Measurements from ENCODE around the gene COL5A3. TPM values are rescaled to one million over a fixed set of nuclear protein-coding genes. Genes with fewer than 3 reads are reported as not detected.
"Not testable (repeated sequence)": the region's sequence is repeated elsewhere in the genome, so short reads cannot be mapped to it uniquely, and the experiment has no call there.

The COL5A3 gene
- total RNA-seq, 1 experiment from 2014 or later, result not detected

DNA sequence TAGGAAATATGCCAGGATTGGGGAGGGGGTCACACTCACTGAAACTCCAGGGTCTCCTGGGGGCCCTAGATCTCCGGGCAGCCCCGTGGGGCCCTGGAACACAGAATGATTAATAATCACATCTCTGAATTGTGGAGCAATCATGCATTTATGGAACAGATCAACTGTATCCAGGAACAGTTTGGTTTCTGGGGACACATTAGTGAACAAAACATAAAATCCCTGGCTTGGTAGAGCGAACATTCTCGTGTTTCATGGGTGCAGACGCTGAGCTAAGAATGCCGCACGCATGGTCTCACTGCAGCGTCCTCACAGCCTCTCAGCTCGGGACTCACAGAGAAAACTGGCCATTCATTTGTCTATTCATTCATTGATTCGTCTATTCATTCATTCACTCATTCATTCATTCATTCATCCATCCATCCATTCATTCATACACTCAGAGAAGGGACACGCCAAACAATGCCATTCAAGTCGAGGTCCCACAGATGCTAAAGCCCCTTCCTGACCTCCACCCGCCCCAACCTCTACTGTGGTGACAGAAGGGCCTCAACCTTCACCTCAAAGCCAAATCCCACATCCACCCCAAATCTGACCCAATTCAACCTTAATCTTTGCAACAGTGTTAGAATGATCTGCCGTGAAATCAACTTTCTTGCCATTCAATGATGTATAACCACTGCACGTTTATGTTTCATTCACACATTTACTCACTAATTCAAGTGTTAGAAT is 39.0 kb downstream of the COL5A3 start:
- DNase-seq (ENCODE audit: low spot score), result no peak

- no peak for DNase-seq (ENCODE audit: low spot score)
These were observed 39.8 kb downstream of the COL5A3 start for GRCh38 chr19:9970481-9970880.

DNA sequence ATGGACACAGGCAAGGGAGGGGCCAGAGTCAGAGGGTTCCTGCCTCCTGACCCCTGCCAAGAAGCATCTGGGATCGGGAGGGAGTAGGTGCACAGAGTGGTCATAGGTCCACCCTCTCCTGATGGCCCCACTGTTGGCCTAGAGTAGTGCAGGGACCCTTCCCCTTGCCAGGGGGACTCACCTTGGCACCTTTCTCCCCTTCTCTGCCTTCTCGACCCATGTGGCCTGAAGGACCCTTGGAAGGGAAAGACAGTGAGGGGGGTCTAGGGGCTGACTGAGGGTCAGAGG is 40.7 kb downstream of the COL5A3 start:
- DNase-seq (ENCODE audit: low spot score), result no peak

DNA sequence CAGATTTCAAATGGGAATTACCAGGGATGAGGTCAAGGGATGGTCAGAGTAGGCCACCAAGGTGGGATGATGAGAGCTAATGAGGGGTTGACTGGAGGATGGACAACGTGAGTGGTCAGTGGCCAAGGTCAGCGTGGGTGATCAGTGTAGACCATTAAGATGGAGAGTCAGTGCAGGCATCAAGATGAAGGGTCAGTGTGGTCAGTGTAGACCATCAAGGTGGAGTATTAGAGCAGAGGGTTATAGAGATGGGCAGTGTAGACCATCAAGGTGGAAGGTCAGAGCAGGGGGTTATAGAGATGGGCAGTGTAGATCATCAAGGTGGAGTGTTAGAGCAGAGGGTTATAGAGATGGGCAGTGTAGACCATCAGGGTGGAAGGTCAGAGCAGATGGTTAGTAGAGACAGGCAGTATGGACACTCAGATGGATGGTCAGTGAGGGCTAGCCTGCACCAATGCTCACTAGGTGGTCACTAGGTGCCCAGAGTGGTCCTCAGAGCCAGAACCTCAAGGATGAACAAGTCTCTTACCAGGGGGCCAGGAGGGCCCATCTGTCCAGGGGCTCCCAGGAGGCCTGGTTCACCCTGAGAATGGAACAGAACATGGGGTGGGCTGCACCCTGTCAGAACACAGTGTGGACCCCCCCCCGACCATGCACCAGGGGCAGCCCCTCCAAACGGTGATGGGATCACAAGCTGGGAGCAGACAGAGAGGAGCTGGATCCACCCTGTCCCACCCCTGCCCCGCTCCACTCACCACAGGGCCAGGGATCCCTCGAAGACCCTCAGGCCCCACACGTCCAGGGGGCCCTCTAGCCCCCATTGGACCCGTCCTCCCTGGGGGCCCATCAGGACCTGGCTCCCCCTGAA is 41.2 kb downstream of the COL5A3 start:
- no peak for DNase-seq (ENCODE audit: low spot score)

DNA sequence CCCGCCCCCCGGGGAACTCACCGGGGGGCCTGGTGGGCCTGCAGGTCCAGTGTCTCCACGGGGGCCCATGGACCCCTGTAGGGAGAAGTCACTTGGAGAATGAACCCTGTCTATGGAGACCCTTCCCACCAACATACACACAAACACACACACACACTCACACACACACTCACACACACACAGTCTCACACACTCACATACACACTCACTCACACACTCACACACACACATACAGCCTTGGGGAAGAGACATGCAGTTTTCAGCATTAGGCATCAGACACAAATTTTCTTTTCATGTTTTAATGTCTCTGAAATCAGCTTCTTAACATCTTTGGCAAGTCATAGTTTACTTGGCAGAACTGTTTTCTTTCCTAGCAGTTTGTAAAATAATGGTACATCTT is 43.0 kb downstream of the COL5A3 start:
- DNase-seq (ENCODE audit: low spot score), result no peak

DNA sequence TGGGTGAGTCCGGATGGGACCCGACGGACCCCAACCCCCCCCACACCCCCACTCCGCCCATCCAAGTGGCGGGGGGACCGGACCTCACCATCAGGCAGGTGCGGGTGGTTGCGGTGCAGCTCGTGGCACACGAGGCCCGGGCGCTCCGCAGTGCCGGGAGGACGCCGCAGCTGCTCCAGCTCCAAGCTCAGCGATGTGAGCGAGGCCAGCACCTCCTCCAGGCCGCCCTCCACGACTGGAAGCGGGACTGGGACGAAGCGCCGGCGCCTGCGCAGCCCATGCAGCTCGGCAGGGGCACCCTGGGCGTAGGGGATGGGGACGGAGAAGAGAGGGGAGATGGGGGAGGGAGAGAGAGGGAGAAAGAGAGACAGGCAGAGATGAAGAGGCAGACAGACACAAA is 43.9 kb downstream of the COL5A3 start:
- no peak for DNase-seq (ENCODE audit: low spot score)

DNA sequence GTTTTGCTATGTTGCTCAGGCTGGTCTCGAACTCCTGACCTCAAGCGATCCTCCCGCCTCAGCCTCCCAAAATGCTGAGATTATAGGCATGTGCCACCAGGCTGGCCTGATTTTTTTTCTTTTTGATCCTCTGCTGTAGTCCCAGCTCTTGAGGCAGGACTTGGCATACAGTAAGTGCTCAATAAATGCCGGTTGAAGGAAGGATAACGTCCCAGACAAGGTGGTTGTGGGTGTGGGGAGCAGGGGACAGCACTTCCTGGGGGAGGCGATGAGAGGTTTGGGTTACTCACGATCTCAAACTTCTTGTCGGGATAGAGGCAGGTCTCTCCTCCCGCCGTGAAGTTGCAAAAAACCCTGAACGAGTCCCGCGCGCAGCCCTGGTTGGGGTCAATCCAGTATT is 44.3 kb downstream of the COL5A3 start:
- no peak for DNase-seq (ENCODE audit: low spot score)

DNA sequence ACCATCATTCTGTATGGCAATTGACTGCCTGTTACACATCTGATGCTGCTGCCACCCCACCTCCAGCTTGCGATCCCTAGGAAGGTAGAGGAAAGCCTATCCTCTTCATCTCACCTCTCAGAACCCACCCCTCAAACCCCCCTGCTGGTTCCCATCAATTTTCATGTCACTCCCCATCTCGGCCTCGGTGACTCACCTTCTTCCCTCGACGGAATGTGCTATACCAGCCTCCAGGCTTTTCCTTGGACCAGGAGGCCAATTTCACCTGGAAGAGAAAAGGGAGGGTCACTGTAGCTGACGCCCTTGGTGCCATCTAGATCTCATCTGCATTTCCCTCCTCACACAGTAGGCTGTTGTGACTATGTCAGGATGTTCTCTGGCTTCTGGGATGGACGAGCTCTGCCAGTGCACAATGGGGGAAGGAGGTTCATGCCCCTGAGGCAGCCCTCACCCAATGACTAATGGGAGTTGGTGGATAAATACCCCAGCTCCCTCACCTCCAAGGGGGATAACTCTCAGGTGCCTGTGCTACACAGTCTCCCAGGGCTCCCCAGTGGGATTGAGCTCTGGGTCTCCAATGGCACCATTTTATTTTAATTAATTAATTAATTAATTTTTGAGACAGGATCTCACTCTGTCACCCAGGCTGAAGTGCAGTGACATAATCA is 47.5 kb downstream of the COL5A3 start:
- DNase-seq (ENCODE audit: low spot score), result no peak

DNA sequence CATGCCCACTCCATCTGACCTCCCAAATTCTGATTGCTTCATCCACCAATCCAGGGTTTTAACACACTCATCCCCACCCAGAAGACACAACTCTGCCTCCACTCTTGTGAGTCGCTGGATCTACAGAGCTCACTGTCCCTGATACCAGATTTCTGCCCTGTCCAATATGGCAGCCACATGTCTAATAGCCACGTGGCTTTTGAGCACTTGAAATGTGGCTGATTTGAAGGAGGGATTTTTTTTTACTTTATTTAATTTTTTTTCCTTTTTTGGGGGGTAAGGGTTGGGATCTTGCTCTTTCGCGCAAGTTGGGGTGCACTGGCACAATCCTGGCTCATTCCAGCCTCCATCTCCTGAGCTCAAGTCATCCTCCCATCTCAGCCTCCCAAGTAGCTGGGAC is 49.2 kb downstream of the COL5A3 start:
- no peak for DNase-seq (ENCODE audit: low spot score)

GRCh38 chr19:9958379-9958821 is 51.9 kb downstream of the COL5A3 start:
- no peak for DNase-seq (ENCODE audit: low spot score)

DNA sequence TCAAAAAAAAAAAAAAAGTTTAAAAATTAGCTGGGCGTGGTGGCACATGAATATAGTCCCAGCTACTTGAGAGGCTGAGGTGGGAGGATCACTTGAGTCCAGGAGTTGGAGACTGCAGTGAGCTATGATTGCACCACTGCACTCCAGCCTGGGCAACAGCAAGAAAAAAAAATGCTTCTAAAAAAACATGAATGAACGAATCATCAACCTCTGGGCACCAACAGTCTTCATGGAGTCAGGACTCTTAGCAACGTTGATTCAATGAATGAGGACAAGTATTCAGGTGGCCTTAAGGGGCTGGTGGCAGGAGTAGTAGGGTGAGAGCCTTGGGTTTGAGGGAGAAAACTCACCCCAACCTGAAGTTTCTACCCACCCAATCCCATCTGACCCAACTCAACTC is 53.3 kb downstream of the COL5A3 start:
- no peak for DNase-seq (ENCODE audit: low spot score)

DNA sequence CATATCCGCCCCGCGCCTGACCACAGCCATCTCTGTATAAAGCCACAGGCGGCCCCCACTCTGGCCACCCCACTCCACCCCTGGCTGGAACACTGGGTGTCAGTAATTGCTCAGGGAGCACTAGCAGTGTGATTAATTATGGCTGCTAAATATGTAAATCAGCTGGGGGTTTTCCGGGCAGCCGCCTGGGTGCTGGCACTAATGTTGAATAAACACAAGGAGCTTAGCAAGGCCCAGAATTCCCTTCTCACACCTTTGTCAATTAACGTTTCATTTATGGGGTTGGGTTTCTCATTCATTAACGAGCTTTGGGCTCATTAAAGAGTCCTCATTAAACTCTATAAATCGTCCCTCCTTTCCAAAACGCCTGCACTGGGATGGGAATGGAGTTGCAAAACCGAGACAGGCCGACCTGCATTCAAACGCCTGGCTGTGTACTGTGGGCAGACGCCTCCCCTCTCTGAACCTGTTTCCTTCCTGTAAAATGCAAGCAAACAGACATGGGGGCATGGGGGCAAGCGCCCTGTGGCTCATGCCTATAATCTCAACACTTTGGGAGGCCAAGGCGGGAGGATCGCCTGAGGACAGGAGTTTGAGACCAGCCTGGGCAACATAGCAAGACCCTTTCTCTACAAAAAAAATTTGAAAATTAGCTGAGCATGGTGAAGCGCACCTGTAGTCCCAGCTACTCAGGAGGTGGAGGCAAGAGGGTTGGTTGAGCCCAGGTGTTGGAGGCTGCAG is 56.3 kb downstream of the COL5A3 start:
- DNase-seq (ENCODE audit: low spot score), result no peak

DNA sequence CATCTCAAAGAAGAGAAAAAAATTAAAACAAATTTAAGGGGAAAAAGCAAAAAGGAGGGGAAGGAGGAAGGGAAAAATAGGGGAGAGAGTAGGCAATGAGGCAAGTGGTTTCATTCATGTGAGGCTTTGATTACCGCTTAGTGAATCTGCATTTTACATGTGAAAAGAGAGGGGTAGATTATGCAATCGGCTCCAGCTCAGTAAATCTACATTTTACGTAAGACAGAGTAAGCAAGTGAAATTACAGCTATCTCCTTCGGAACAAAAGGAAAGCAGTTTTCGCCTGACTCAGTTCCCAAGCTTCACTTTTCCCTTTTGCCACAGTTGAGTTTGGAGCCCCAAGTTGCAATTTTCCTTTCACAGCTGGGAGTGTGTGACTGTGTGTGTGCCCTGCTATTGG is 58.0 kb downstream of the COL5A3 start:
- DNase-seq (ENCODE audit: low spot score), result no peak

GRCh38 chr19:9947441-9947840 is 62.9 kb downstream of the COL5A3 start:
- DNase-seq (ENCODE audit: low spot score), result no peak

DNA sequence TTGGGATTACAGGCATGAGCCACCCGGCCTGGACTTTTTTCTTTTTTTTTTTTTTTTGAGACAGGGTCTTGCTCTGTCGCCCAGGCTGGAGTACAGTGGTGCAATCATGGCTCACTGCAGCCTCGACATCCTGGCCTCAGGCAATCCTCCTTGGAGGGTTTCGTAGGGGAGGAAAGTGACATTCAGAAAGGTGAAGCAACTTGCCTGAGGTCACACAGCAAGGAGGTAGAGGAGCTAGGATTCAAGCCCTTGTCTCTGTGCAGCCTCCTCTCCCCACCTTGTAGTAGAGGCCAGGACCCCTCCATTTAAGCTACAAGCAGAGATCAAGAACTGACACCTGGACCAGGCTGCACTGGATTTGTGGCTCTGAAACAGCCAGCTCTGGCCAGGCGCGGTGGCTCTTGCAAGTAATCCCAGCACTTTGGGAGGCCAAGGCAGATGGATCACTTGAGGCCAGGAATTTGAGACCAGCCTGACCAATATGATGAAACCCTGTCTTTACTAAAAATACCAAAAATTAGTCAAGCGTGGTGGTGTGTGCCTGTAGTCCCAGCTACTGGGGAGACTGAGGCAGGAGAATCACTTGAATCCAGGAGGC is 63.7 kb downstream of the COL5A3 start:
- DNase-seq (ENCODE audit: low spot score), result not testable (repeated sequence)

DNA sequence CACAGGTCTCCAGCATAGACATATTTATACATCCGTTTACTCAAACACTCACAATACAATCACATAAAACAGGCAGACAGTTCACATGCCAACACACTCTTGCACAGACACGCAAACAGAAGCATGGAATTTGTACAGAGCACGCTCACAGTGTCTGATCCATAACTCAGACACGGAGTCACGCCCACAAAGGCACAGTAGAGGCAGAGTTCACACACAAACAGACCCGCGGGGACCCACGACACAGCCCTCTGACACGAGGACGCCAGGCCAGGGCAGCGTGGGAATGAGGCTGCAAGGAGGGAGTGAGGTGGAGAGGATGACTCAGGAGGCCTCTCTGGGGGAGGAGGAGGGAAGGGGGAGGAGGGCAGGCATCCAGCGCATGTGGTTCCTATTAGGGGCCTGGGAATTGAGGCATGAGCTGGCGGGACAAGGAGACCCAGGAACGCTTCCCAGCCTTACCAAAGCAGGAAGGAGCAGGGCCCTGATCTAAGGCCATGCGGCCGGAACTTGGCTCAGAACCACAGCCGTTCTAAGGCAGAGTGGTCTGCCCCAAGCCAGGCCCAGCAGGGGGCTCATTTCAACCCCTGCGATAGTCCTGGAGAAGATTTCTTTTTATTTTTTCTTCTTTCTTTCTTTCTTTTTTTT is 64.9 kb downstream of the COL5A3 start:
- DNase-seq (ENCODE audit: low spot score), result peak; percentile 3

GRCh38 chr19:9943744-9944143 is 66.6 kb downstream of the COL5A3 start:
- DNase-seq (ENCODE audit: low spot score), result no peak

DNA sequence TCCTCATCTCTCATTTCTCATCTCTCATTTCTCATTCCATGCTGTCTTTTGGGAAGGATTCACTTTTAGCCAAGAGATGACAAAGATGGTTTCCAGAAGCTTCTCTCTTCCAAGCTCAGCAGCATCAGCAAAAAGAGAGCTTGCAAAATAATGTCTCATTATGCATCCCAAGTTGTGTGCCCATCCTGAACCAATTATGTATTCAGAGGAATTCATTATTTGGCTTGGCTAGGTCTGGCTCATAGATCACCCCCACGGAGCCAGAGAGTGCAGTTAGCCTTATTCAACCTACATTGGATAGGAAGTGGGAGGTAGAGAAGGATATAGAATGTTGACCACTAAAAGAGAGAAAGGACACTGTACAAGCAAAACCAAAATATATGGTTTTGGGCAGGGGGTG is 68.6 kb downstream of the COL5A3 start:
- DNase-seq (ENCODE audit: low spot score), result no peak

DNA sequence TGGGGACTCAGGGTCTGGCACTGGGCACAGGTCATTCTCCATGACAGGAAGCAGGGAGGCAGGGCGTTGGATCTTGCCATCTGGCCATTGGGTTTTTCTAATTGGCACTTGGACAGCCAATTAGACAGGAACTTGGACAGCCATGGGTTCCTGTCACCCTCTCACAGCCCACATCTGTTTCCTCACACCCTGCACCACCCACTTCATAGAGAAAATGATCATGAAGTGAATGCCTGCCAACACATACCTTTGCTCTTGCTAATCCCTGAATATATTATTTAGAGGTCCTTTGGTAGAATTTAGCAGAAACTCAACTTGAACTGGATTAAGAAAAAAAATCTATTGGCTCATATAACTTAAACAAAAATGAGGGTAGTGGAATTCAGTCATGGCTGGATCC is 69.1 kb downstream of the COL5A3 start:
- no peak for DNase-seq (ENCODE audit: low spot score)

DNA sequence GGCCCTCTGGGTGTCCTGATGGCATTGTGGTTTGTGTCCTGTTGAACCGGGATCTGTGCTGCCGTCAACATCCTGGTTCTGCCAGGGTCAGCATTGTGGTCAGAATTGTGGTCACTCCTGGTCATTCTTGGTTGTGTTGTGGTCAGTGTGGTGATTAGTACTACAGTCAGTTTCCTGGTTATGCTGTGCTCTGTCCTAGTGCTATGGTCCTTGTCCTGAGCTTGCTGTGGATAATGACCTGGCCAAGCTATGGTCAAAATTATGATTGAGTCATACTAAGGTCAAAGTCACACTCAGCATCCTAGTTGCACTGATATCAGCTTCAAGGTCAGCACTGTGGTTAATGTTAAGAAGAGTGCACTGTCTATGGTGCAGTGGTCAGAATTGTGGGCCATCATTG is 69.5 kb downstream of the COL5A3 start:
- DNase-seq (ENCODE audit: low spot score), result peak; percentile 16

GRCh38 chr19:9939301-9939913 is 70.9 kb downstream of the COL5A3 start:
- DNase-seq (ENCODE audit: low spot score), result no peak
